ENCODE measurements around the gene F8A3.

F8A3 gene

GRCh38 chrX:155434906-155435743, 23.3 kb downstream of the F8A3 start:
- Histone ChIP-seq H3K36me3 (ENCODE audit: control insufficient read depth in 2 of 2, insufficient read depth in 2 of 2, low read length in 2 of 2) (no peaks in the 10 kb centered on the region), H3K4me3 (ENCODE audit: low read length in 2 of 2) (no peak overlapping the region), H3K4me1 (ENCODE audit: control insufficient read depth in 2 of 2, insufficient read depth in 2 of 2, low read length in 2 of 2) (no peaks in the 10 kb centered on the region), H3K27me3 (ENCODE audit: control insufficient read depth in 2 of 2, insufficient read depth in 2 of 2, low read length in 2 of 2) (no peaks in the 10 kb centered on the region), H3K9ac (ENCODE audit: low read depth in 1 of 2, low read length in 2 of 2) (no peak overlapping the region), H3K9me3 (ENCODE audit: control insufficient read depth in 2 of 2, low read length in 2 of 2) (peaks cover 0 to 2% of the 10 kb centered on the region in 2 donors), H3K27ac (ENCODE audit: low read depth in 2 of 2, low read length in 2 of 2) (no peak overlapping the region)

GRCh38 chrX:155417769-155418168, 40.7 kb downstream of the F8A3 start:
- Histone ChIP-seq H3K9me3 (ENCODE audit: control insufficient read depth in 2 of 2, low read length in 2 of 2) (no peaks in the 10 kb centered on the region), H3K36me3 (ENCODE audit: control insufficient read depth in 2 of 2, insufficient read depth in 2 of 2, low read length in 2 of 2) (no peaks in the 10 kb centered on the region), H3K27me3 (ENCODE audit: control insufficient read depth in 2 of 2, insufficient read depth in 2 of 2, low read length in 2 of 2) (no peaks in the 10 kb centered on the region), H3K9ac (ENCODE audit: low read depth in 1 of 2, low read length in 2 of 2) (no peak overlapping the region), H3K27ac (ENCODE audit: low read depth in 2 of 2, low read length in 2 of 2) (no peak overlapping the region), H3K4me3 (ENCODE audit: low read length in 2 of 2) (no peak overlapping the region), H3K4me1 (ENCODE audit: control insufficient read depth in 2 of 2, insufficient read depth in 2 of 2, low read length in 2 of 2) (no peaks in the 10 kb centered on the region)

Measured in mucosa of rectum (tissue), 2 donors.